ENCODE data around the gene INPP4A. TPM values are rescaled to one million over a fixed set of nuclear protein-coding genes. Genes with fewer than 3 reads are reported as not detected.

INPP4A gene
- total and polyA plus RNA-seq, 2 donors (not counting 3 experiments of a cell fraction or from before 2014, with no cell fraction given) = 14.9 to 28.8 TPM

- CTCF ChIA-PET = interaction anchor here (1.0 to 3.1 kb wide), 9 partner anchors 11 to 190 kb away, joined by 3 to 24 read pairs (median 6); no protein-coding TSS in a partner anchor
- BruUV-seq (replicated peaks) = no TSS peak
Observed at GRCh38 chr2:98601532-98602132, 157.0 kb downstream of the INPP4A start.

More at GRCh38 chr2:98601532-98602132, 157.0 kb downstream of the INPP4A start:
- Histone ChIP-seq H3K36me3 (ENCODE audit: control insufficient read depth in 2 of 2, extremely low read depth in 1 of 2, insufficient read depth in 2 of 2, low read length in 2 of 2) (peaks cover 3 to 5% of the 10 kb centered on the region in 2 experiments), H3K79me2 (ENCODE audit: control insufficient read depth, insufficient read depth, low read length) (peaks cover 18% of the 10 kb centered on the region), H4K20me1 (replicated peaks; ENCODE audit: control insufficient read depth, extremely low read depth, insufficient read depth, low read length) (no peaks in the 10 kb centered on the region), H3K27ac (ENCODE audit: insufficient read depth, low read depth, low read length) (no peak overlapping the region), H3K4me3 (replicated peaks in 1 of 3; ENCODE audit: insufficient read depth in 1 of 3, low read depth in 1 of 3, low read length in 3 of 3) (no peak overlapping the region), H3K27me3 (ENCODE audit: control insufficient read depth in 2 of 2, insufficient read depth in 2 of 2, low read length in 2 of 2) (no peaks in the 10 kb centered on the region), H3K4me2 (ENCODE audit: insufficient read depth, low read length) (no peak overlapping the region), H3K9ac (replicated peaks; ENCODE audit: extremely low read depth, insufficient read depth, low read length) (no peak overlapping the region), H3K9me1 (replicated peaks; ENCODE audit: control insufficient read depth, extremely low read depth, insufficient read depth, low read length) (no peaks in the 10 kb centered on the region), H3K4me1 (ENCODE audit: control insufficient read depth, extremely low read depth, insufficient read depth, low read length) (peaks cover 6% of the 10 kb centered on the region), H3K9me3 (replicated peaks; ENCODE audit: control insufficient read depth, insufficient read depth, low read length) (no peaks in the 10 kb centered on the region), H2AFZ (ENCODE audit: low read depth, low read length) (no peak overlapping the region)
- peak; percentile 72 for FAIRE-seq
- peak; percentile 48 for DNase-seq (ENCODE audit: low read depth, low spot score)
- TF ChIP-seq GATA2 (IDR thresholded peaks at IDR 0.05; ENCODE audit: insufficient read depth, insufficient read length, low read depth, low read length) = no peak
- TF ChIP-seq CTCF (IDR thresholded peaks at IDR 0.05; ENCODE audit: extremely low read depth in 1 of 2, insufficient read depth in 1 of 2, low read depth in 1 of 2, low read length in 2 of 2) = peak; percentile 53 to 70
- intact Hi-C loops (cut with micrococcal nuclease) (loop anchor here (1.0 to 2.0 kb wide), 2 partner anchors 33 to 188 kb away; no protein-coding TSS in a partner anchor), dilution Hi-C loops (cut with MboI; ENCODE audit: extremely low pct_ligation_motif_present, low sequenced_read_pairs) (no loop called here)
- POLR2A ChIA-PET = no interaction called here

All from endothelial cell of umbilical vein (primary cell).